Right lobe of liver (tissue), 4 donors: ENCODE results near the gene JAZF1.

Experiments
- CTCF ChIP-seq, 4 donors: fragments of 200-600 bp in 3 of 4; fragments of 450-650 bp in 1 of 4; IDR thresholded peaks; one replicate each; pipeline versions ENCODE4 v1.5.1 to v1.8.0; 2016 to 2022; ENCODE audit warnings: antibody characterized with exemption in 4 of 4, mild to moderate bottlenecking in 2 of 4
- POLR2A ChIP-seq: fragments of 450-650 bp; IDR thresholded peaks from one replicate; pipeline ENCODE4 v1.6.1; 2017; ENCODE audit warnings: antibody characterized with exemption, mild to moderate bottlenecking
- donor health status: DM: no; HTN: no; CAD: no.
- donor health status: DM: no; HTN: no; CAD: no.
- donor health status: DM: no; HTN: yes; CAD: no.

- TF ChIP-seq CTCF (IDR thresholded peaks at IDR 0.05) (no peak), POLR2A (no peak)
Observed at GRCh38 chr7:28207486-28208158, 27.0 kb upstream of the JAZF1 start.
